Measurements from ENCODE around the gene TGFB1.
"Not testable (repeated sequence)": the region's sequence is repeated elsewhere in the genome, so short reads cannot be mapped to it uniquely, and the experiment has no call there.

The TGFB1 gene

GRCh38 chr19:41298348-41298964 lies 55.3 kb downstream of the TGFB1 start:
- no peak for DNase-seq

GRCh38 chr19:41297628-41298347 lies 55.9 kb downstream of the TGFB1 start:
- DNase-seq, result no peak

- no peak for DNase-seq
These were observed 57.3 kb downstream of the TGFB1 start for GRCh38 chr19:41296433-41296871.

- no peak for DNase-seq
These were observed 58.2 kb downstream of the TGFB1 start for GRCh38 chr19:41295499-41295898.

DNA sequence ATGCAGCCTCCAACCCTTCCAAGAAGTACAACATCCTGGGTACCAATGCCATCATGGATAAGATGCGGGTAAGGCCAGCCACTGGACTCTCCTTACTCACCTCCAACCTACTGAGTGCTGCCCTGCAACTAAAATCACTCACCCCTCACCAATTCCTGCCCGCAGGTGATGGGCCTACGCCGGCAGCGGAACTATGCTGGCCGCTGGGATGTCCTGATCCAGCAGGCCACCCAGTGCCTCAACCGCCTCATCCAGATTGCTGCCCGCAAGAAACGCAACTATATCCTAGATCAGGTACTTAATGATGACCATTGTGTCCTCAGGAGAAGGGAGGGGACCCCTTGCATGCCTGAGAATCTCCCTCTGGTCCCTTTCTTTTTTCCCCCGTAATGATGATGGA lies 59.3 kb downstream of the TGFB1 start:
- DNase-seq, result no peak

GRCh38 chr19:41289814-41290213 lies 63.9 kb downstream of the TGFB1 start:
- DNase-seq, result not testable (repeated sequence)

- DNase-seq, result no peak
These were observed 64.8 kb downstream of the TGFB1 start for GRCh38 chr19:41288673-41289530.
